GF-D8 (cell line): ENCODE measurements around the gene FADS3.

Source experiments
- DNase-seq: peaks from one replicate; lab custom pipeline; 2025; lab: John Stamatoyannopoulos, UW

FADS3 gene

DNA sequence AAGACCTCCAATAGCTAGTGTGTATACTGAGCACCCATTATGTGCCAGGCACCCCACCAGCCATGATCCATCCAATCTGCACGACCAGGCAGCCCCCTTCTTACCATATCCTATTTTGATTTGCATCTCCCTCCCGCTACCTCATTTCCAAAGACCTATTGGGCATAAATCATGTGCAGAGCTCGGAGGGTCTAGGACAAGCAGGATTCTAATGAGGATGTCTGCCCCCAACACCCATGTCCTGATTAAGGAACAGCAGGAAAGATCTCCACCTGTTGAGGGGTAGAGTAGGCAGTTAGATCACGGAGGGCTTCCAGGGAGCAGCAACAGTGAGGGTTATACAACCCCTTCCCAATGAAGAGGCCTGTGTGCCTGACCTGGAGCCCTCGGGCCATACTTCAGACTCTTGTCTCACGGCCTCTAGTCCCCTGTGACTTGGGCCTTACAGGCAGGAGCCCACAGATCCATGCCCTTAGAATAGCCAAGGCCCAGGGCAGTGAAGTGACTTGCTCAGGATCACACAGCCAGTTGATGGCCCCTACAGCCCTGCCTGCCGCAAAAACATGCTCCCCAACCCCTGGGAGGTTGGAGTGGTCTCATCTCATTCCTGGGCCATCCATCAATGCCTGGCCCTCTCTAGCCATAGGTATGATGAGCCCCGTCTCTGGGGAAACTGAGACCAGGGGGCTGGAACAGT lies 22.5 kb upstream of the FADS3 start:
- DNase-seq = no peak

- DNase-seq = no peak
These were observed 21.8 kb upstream of the FADS3 start for GRCh38 chr11:61912991-61913698.

DNA sequence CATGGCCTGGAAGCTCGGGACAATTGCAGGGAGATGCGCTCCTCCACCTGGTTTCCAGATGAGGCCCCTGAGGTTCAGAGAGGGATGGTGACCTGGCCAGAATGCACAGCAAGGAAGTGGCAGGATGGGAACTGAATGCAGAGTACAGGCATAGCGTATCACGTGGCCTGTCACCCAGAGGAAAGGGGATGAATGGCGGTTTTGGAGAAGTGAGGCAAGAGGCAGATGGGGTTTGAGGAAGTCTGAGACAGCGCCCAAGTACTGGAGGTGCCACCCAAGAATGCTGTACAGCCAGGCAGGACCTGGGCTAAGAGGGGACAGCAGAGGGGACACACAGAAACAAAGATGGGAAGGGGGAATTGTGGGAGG lies 21.2 kb upstream of the FADS3 start:
- peak; percentile 59 for DNase-seq

DNA sequence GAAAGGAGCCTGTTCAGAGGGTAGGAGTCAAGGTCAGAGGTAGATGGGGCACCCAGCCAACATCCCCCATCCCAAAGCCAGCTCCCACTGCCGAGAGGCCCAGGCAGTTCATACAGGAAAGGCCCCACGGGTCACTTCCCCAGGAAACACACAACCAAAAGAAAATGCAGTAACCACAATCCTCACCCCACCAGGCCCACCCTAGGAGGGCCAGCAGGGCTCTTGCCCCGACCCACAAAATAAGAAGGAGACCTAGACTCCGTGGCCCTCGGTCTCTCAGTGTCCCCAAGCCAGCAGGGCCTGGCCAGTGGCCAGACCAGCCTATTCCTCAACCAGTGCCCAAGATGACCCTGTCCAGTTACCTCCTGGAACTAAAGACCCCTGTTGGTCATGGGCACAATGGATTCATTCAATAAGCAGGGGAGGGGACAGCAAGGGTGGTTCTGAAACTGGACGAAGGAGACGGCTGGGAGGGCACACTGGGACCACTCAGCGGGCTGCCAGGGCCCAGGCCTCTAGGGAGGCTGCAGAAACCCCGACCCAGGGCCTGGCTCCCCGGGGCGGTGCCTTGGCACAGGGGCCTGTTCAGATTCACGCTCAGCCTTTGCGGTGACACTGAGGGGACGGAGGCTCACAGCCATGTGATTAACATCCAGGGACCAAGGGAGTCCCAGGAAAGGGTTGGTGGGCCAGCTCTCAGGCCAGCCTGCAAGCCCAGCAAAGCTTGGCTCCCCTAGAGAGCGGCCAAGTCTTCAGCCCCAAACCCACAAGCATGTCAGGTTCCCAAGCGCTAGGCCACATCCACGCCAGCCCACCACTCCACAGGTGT lies 20.6 kb upstream of the FADS3 start:
- DNase-seq = no peak

DNA sequence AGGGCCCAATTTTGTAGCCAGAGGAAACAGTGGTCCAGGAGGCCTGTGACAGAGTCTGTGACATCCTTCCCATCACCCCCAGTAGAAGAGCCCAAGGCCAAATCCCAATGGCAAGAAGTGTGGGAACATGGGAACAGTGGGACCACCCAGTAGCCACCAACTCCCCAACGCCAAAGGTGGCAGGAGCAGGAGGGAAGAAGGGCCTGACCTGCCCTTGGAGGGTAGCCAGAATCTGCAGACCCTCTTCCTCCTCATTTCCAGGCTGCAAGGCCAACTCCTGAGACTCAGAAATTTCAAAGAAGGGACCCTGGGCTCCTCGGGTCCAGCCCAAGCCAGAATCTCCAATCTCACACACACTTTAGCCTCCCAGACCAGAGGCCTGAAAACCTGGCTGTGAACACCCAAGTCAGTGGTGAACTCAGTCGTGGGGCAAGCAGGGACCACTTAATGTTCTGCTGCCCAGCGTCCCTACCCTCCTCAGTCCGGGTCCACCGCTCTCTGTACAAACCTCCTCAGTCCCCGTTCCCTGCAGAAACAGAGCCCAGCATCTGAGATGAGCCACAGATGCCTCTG lies 19.9 kb upstream of the FADS3 start:
- no peak for DNase-seq

- no peak for DNase-seq
These were observed 19.1 kb upstream of the FADS3 start for GRCh38 chr11:61910187-61911127.

DNA sequence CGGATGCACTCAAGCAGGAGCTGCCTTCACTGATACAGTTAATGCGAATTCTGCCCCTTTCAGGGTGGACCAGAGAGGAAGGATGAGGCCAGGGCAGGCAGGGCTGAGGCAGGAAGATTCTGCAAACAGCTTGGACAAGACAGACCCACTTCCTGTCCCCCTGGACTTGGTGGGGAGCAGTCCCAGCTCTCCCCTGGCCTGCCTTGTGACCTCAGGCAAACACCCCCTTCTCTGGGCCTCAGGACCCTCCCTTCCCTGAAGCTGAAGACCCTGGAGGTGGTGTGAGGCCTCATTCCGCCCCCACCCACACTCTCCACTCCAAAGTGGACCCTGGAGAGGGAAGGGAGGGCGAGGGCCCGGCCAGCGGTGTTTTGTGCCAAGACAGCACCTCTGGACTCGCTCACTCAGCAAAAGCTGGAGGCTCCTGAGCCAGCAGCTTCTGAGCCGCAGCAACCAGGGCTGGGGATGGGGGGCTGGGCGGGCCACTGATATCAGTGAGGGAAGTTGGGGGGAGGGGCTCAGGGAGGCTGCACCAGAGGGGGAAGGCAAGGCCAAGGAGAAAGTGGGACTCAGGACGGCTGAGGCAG lies 17.5 kb upstream of the FADS3 start:
- DNase-seq = no peak

DNA sequence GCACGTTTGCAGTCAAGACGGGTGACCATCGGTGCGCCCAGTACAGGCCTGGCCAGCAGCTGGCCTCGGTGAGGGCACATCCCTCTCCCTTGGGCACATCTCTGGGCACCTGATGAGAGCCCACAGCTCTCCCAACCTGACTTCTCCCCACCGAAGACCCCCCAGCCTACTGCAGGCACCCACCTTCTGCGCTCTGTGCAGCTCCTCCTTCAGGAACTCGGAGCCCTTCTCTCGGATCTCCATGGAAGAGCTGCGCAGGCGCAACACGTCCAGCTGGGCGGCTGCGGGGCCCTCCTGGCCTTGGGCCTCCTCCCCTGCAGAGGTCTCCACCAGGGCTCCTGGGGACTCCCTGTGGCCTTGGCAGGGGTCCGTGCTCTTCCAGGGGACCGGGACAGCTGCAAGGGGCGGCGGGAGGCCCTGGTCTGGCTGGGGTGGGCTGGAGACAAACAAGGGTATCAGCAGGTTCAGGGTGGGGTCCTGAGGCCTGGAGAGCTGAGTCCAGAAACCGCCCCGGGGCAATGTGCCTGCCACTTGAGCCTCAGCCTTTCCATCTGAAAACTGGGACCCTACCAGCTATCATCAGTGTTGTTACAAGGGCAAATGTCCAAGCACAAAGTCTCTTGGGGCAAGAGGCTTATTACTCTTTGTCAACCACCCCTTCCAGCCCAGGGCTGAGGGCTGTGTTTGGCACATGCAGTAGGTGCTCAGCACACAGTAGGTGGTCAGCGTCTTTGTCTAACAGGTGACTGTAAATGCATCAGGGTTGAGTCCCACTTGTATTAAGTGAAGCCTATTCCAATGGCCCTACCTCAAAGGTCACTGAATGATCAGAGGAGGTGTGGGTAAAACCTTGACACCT lies 16.8 kb upstream of the FADS3 start:
- no peak for DNase-seq

GRCh38 chr11:61907282-61907681 lies 15.9 kb upstream of the FADS3 start:
- no peak for DNase-seq

GRCh38 chr11:61906522-61906909 lies 15.2 kb upstream of the FADS3 start:
- no peak for DNase-seq

DNA sequence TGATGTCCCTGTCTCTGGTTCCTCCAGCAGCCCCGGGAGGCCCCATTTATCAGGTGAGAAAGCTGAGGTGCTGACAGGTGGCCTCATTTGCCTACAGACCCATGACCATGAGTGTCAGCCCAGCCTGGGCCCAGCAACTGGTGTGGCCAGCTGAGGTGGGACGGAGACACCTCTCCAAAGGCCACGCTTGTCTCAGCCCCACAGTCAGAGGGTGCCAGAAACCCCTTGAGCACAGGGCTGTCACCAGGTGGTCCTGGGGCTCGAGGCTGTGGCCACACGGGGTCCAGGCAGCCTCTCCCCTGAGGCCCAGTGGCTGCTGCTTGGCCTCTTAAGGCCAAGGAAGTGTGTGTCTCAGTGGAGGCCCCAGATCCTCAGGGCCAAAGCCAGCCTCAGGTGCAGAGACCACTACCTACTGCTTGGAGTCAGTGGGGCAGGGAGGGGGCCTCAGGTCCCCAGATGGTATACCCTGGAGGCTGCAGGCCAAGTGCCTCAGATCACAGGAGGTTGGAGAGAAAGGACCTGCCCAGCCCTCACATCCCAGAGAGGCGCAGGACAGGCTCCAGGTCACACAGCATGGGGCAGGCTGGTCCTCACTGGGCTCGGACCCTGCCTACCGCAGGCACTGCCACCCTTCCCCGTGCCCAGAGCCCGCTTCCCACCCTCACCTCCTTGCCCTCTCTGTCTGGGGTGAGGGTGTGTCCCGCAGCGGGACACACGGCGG lies 14.6 kb upstream of the FADS3 start:
- DNase-seq = no peak

GRCh38 chr11:61905067-61905696 lies 13.8 kb upstream of the FADS3 start:
- no peak for DNase-seq

- DNase-seq = no peak
These were observed 13.2 kb upstream of the FADS3 start for GRCh38 chr11:61904539-61905048.

DNA sequence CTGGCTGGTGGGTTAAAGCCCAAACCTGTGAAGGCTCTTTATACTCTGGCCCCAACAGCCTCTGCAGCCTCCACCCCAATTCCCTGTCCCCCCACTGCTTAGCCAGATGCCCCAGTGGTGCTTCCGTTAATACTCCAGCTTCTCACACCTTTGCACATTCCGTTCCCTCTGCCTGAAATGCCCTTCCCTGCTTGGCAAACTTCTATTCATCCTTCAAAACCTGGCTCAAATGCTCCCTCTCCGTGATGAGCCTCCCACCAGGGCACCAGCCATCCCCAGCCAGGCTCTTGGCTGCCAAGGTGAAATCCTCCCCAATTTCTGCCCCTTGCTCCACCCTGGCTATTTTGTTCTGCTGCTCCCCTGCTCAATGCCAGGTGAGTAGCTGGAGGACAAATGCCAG lies 12.5 kb upstream of the FADS3 start:
- no peak for DNase-seq

- DNase-seq = no peak
These were observed 11.0 kb upstream of the FADS3 start for GRCh38 chr11:61902313-61902712.

GRCh38 chr11:61901397-61901796 lies 10.1 kb upstream of the FADS3 start:
- DNase-seq = no peak

GRCh38 chr11:61900251-61900650 lies 8.9 kb upstream of the FADS3 start:
- no peak for DNase-seq

- peak; percentile 38 for DNase-seq
These were observed 7.9 kb upstream of the FADS3 start for GRCh38 chr11:61899146-61899841.
